MM.1S (cell line): ENCODE measurements around the gene ZNF516.

Experiments used
- DNase-seq: peaks from one replicate; pipeline ENCODE4 v3.0.0-alpha.2; 2015
- H2AFZ ChIP-seq: fragments of 300-600 bp; sonication (generic); 2 replicates; pipeline ENCODE4 v1.6.0; 2016; ENCODE audit warnings: antibody characterized with exemption, low read length
- H3F3A ChIP-seq: fragments of 300-600 bp; sonication (generic); 2 replicates; pipeline ENCODE4 v1.6.1; 2016; ENCODE audit warnings: mild to moderate bottlenecking, antibody characterized with exemption, low read length, moderate library complexity, mixed read lengths; ENCODE audit not compliant: insufficient read depth
- H3K27ac ChIP-seq: fragments of 300-600 bp; sonication (generic); 2 replicates; pipeline ENCODE4 v1.5.1; 2016; ENCODE audit warnings: mild to moderate bottlenecking, low read length
- H3K27me3 ChIP-seq: fragments of 300-600 bp; sonication (generic); replicated peaks from 2 replicates; pipeline ENCODE4 v1.6.0; 2016; ENCODE audit warnings: low read length; ENCODE audit not compliant: insufficient read depth
- H3K36me3 ChIP-seq: fragments of 300-600 bp; sonication (generic); replicated peaks from 2 replicates; pipeline ENCODE4 v1.6.1; 2016; ENCODE audit warnings: mild to moderate bottlenecking, low read length, mixed read lengths; ENCODE audit not compliant: insufficient read depth
- H3K4me1 ChIP-seq: fragments of 300-600 bp; sonication (generic); 2 replicates; pipeline ENCODE4 v1.6.1; 2016; ENCODE audit warnings: low read length, mixed read lengths
- H3K4me2 ChIP-seq: fragments of 300-600 bp; sonication (generic); 2 replicates; pipeline ENCODE4 v1.6.0; 2016; ENCODE audit warnings: low read depth, low read length
- H3K4me3 ChIP-seq: fragments of 300-600 bp; sonication (generic); 2 replicates; pipeline ENCODE4 v1.5.1; 2016; ENCODE audit warnings: low read length, mixed read lengths
- H3K79me2 ChIP-seq: fragments of 300-600 bp; sonication (generic); 2 replicates; pipeline ENCODE4 v1.6.1; 2016; ENCODE audit warnings: mixed run types, low read length, mixed read lengths
- H3K9ac ChIP-seq: fragments of 300-600 bp; sonication (generic); 2 replicates; pipeline ENCODE4 v1.6.1; 2016; ENCODE audit warnings: low read length, mixed read lengths
- H3K9me2 ChIP-seq: fragments of 300-600 bp; sonication (generic); replicated peaks from 2 replicates; pipeline ENCODE4 v1.6.1; 2016; ENCODE audit warnings: mild to moderate bottlenecking, low read length, mixed read lengths; ENCODE audit not compliant: insufficient read depth
- H3K9me3 ChIP-seq: fragments of 300-600 bp; sonication (generic); replicated peaks from 2 replicates; pipeline ENCODE4 v1.6.1; 2016; ENCODE audit warnings: mild to moderate bottlenecking, low read length, mixed read lengths; ENCODE audit not compliant: insufficient read depth
- H4K20me1 ChIP-seq: fragments of 300-600 bp; sonication (generic); 2 replicates; pipeline ENCODE4 v1.6.1; 2016; ENCODE audit warnings: mild to moderate bottlenecking, low read length, moderate library complexity, mixed read lengths; ENCODE audit not compliant: insufficient read depth
- CTCF ChIP-seq: fragments of 300-600 bp; sonication (generic); IDR thresholded peaks from 2 replicates; pipeline ENCODE4 v1.5.1; 2016; ENCODE audit warnings: antibody characterized with exemption, low read length, mixed read lengths
- EZH2 ChIP-seq: fragments of 300-600 bp; sonication (generic); optimal IDR thresholded peaks from 2 replicates; pipeline ENCODE3; 2017; ENCODE audit warnings: low read depth, mild to moderate bottlenecking, antibody characterized with exemption, low read length, mixed read lengths
- EZH2phosphoT487 ChIP-seq: fragments of 300-600 bp; sonication (generic); IDR thresholded peaks from 2 replicates; pipeline ENCODE4 v1.6.1; 2018; ENCODE audit warnings: antibody characterized with exemption, low read length

ZNF516 gene

DNA sequence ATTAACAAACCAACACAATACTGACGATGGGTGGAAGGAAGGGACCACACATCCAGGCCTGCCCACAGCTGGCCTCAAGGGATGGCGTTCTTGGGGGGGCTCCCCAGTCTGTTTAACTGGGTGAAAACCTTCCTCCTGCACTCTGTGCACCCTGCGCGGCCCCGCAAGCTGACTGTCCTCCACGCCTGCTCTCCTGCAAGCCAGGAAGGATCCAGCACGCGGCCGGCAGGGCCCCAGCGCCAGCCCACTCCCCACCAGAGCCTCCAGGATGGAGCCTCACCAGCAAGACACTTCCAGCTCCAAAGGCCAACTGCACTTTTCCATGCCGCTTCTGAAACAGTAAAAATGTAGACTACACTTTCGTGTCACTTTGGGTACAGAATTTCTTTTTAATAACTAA is 135.1 kb downstream of the ZNF516 start:
- Histone ChIP-seq H4K20me1 (no peaks in the 10 kb centered on the region), H2AFZ (no peak overlapping the region), H3K4me1 (no peaks in the 10 kb centered on the region), H3K4me3 (no peak overlapping the region), H3K9ac (no peak overlapping the region), H3K36me3 (no peaks in the 10 kb centered on the region), H3F3A (no peaks in the 10 kb centered on the region), H3K27me3 (no peaks in the 10 kb centered on the region), H3K79me2 (no peaks in the 10 kb centered on the region), H3K9me2 (no peaks in the 10 kb centered on the region), H3K9me3 (no peaks in the 10 kb centered on the region), H3K4me2 (no peak overlapping the region), H3K27ac (no peak overlapping the region)
- TF ChIP-seq CTCF (no peak), EZH2 (no peak), EZH2phosphoT487 (no peak)
- DNase-seq: no peak

GRCh38 chr18:76358774-76359173 is 136.3 kb downstream of the ZNF516 start:
- no peak overlapping the region for H3K27ac ChIP-seq
- H3K4me1 ChIP-seq: no peaks in the 10 kb centered on the region
- H3K79me2 ChIP-seq: no peaks in the 10 kb centered on the region
- no peak for DNase-seq
- TF ChIP-seq EZH2 (no peak), CTCF (no peak), EZH2phosphoT487 (no peak)
- H4K20me1 ChIP-seq: no peaks in the 10 kb centered on the region
- no peaks in the 10 kb centered on the region for H3K27me3 ChIP-seq
- no peaks in the 10 kb centered on the region for H3F3A ChIP-seq
- no peak overlapping the region for H3K9ac ChIP-seq
- no peaks in the 10 kb centered on the region for H3K9me2 ChIP-seq
- no peak overlapping the region for H3K4me3 ChIP-seq
- no peak overlapping the region for H2AFZ ChIP-seq
- H3K36me3 ChIP-seq: no peaks in the 10 kb centered on the region
- H3K9me3 ChIP-seq: no peaks in the 10 kb centered on the region
- H3K4me2 ChIP-seq: no peak overlapping the region

- Histone ChIP-seq H3K4me3 (no peak overlapping the region), H3K27me3 (no peaks in the 10 kb centered on the region), H3K36me3 (no peaks in the 10 kb centered on the region), H3K79me2 (no peaks in the 10 kb centered on the region), H3K4me2 (no peak overlapping the region), H3K27ac (no peak overlapping the region), H3K9me2 (no peaks in the 10 kb centered on the region), H4K20me1 (no peaks in the 10 kb centered on the region), H3K9ac (no peak overlapping the region), H3K9me3 (no peaks in the 10 kb centered on the region), H3F3A (no peaks in the 10 kb centered on the region), H3K4me1 (no peaks in the 10 kb centered on the region), H2AFZ (no peak overlapping the region)
- no peak for DNase-seq
- no peak for TF ChIP-seq CTCF
- TF ChIP-seq EZH2: no peak
- no peak for TF ChIP-seq EZH2phosphoT487
These were observed 137.3 kb downstream of the ZNF516 start for GRCh38 chr18:76357585-76358260.
